HG03095 (cell line): Measurements from ENCODE around the gene CEP192.
"Not testable (repeated sequence)": the region's sequence is repeated elsewhere in the genome, so short reads cannot be mapped to it uniquely, and the experiment has no call there.

Experiments used
- ATAC-seq: cut with Tn5 transposase; IDR thresholded peaks from one replicate; pipeline ENCODE4 v1.9.1; 2021; ENCODE audit warnings: moderate library complexity; ENCODE audit not compliant: unreplicated experiment

The CEP192 gene

GRCh38 chr18:12990967-12991820 lies at the start of gene CEP192:
CEP192 (plus strand) TSS chr18:12991362; CDS start chr18:12999425, 8,063 bp downstream.
- peak; percentile 75 for ATAC-seq

- no peak for ATAC-seq
Measured at GRCh38 chr18:12943215-12943614, 47.9 kb upstream of the CEP192 start.

- ATAC-seq: no peak
Measured at GRCh38 chr18:12944709-12945108, 46.5 kb upstream of the CEP192 start.

GRCh38 chr18:12946549-12947284 lies 44.4 kb upstream of the CEP192 start:
- ATAC-seq: peak; percentile 3

- ATAC-seq: peak; percentile 75
Measured at GRCh38 chr18:12947285-12948049, 43.7 kb upstream of the CEP192 start, which contains the start of gene SEH1L. SEH1L (plus strand) TSS chr18:12948011; CDS start chr18:12948122, 111 bp downstream.

- ATAC-seq: peak; percentile 66
Measured at GRCh38 chr18:12948050-12948804, 42.9 kb upstream of the CEP192 start.

- ATAC-seq: no peak
Measured at GRCh38 chr18:12958478-12958877, 32.7 kb upstream of the CEP192 start.

- no peak for ATAC-seq
Measured at GRCh38 chr18:12960395-12960794, 30.8 kb upstream of the CEP192 start.

GRCh38 chr18:12960853-12961397 lies 30.2 kb upstream of the CEP192 start:
- no peak for ATAC-seq

GRCh38 chr18:12963069-12963468 lies 28.1 kb upstream of the CEP192 start:
- ATAC-seq: no peak

GRCh38 chr18:12968115-12968514 lies 23.0 kb upstream of the CEP192 start:
- ATAC-seq: no peak

GRCh38 chr18:12968619-12969018 lies 22.5 kb upstream of the CEP192 start:
- no peak for ATAC-seq

- ATAC-seq: no peak
Measured at GRCh38 chr18:12973562-12974213, 17.5 kb upstream of the CEP192 start.

GRCh38 chr18:12975488-12975887 lies 15.7 kb upstream of the CEP192 start:
- no peak for ATAC-seq

GRCh38 chr18:12976305-12976704 lies 14.9 kb upstream of the CEP192 start:
- ATAC-seq: no peak

GRCh38 chr18:12980065-12980464 lies 11.1 kb upstream of the CEP192 start:
- ATAC-seq: not testable (repeated sequence)

- no peak for ATAC-seq
Measured at GRCh38 chr18:12989397-12990122, 1.6 kb upstream of the CEP192 start.

- no peak for ATAC-seq
Measured at GRCh38 chr18:12990123-12990475, 1.1 kb upstream of the CEP192 start.

- ATAC-seq: peak; percentile 1
Measured at GRCh38 chr18:12990641-12990966, 558 bp upstream of the CEP192 start.
